HG03378 (cell line): ENCODE results near the gene TNNI2.

Experiments
- ATAC-seq: cut with Tn5 transposase; IDR thresholded peaks from one replicate; pipeline ENCODE4 v1.9.1; 2021; ENCODE audit warnings: mild to moderate bottlenecking, moderate library complexity; ENCODE audit not compliant: unreplicated experiment

TNNI2 gene

GRCh38 chr11:1832211-1832919, 6.4 kb upstream of the TNNI2 start:
- no peak for ATAC-seq

- no peak for ATAC-seq
Measured at GRCh38 chr11:1832920-1833295, 5.9 kb upstream of the TNNI2 start.

GRCh38 chr11:1834062-1834610, 4.6 kb upstream of the TNNI2 start:
- ATAC-seq: no peak

GRCh38 chr11:1834779-1835670, 3.8 kb upstream of the TNNI2 start, which contains the start of gene SYT8:
TSS of gene SYT8 (plus strand) at chr11:1834990. CDS start at chr11:1835106, 116 bp downstream.
- ATAC-seq: no peak

GRCh38 chr11:1835671-1836010, 3.1 kb upstream of the TNNI2 start:
- no peak for ATAC-seq

- ATAC-seq: no peak
Measured at GRCh38 chr11:1836011-1836945, 2.5 kb upstream of the TNNI2 start.

- no peak for ATAC-seq
Measured at GRCh38 chr11:1837171-1838076, 1.4 kb upstream of the TNNI2 start.

- ATAC-seq: no peak
Measured at GRCh38 chr11:1838077-1838425, 730 bp upstream of the TNNI2 start.

GRCh38 chr11:1839204-1839923, 583 bp downstream of the TNNI2 start:
- ATAC-seq: no peak

- no peak for ATAC-seq
Measured at GRCh38 chr11:1839924-1840779, 1.4 kb downstream of the TNNI2 start.

- no peak for ATAC-seq
Measured at GRCh38 chr11:1840780-1841480, 2.1 kb downstream of the TNNI2 start.

- no peak for ATAC-seq
Measured at GRCh38 chr11:1841511-1842148, 2.8 kb downstream of the TNNI2 start.

- ATAC-seq: no peak
Measured at GRCh38 chr11:1842149-1843097, 3.6 kb downstream of the TNNI2 start.

GRCh38 chr11:1843098-1843473, 4.3 kb downstream of the TNNI2 start:
- ATAC-seq: no peak

GRCh38 chr11:1843796-1844195, 5.0 kb downstream of the TNNI2 start:
- no peak for ATAC-seq
